Right atrium auricular region (tissue), 2 donors: ENCODE measurements around the gene AGBL4. TPM values are rescaled to one million over a fixed set of nuclear protein-coding genes. Genes with fewer than 3 reads are reported as not detected.

Source experiments
- DNase-seq: peaks from one replicate; pipeline ENCODE4 v3.0.0-alpha.2; 2019; ENCODE audit warnings: low spot score
- H3K27ac ChIP-seq, 2 donors: fragments of 200-600 bp; sonication (generic); 1 replicate in 1 of 2; 2 replicates in 1 of 2; pipeline ENCODE4 v1.5.1; 2016 to 2019
- H3K27me3 ChIP-seq, 2 donors: fragments of 200-600 bp; sonication (generic); one replicate each; pipeline versions ENCODE4 v1.5.1 to v1.6.0; 2017 to 2019
- H3K36me3 ChIP-seq: fragments of 200-600 bp; sonication (generic); one replicate; pipeline ENCODE4 v1.5.1; 2016
- H3K4me1 ChIP-seq, 2 donors: fragments of 200-600 bp; sonication (generic); one replicate each; pipeline versions ENCODE4 v1.5.1 to v1.6.0; 2017 to 2019
- H3K4me3 ChIP-seq, 2 donors: fragments of 200-600 bp; sonication (generic); 1 replicate in 1 of 2; 2 replicates in 1 of 2; pipeline ENCODE4 v1.5.1; 2017 to 2019; ENCODE audit warnings: mild to moderate bottlenecking in 1 of 2, moderate library complexity in 1 of 2
- H3K9me3 ChIP-seq, 2 donors: fragments of 200-600 bp; sonication (generic); one replicate each; pipeline ENCODE4 v1.5.1; 2019
- CTCF ChIP-seq, 2 donors: fragments of 200-600 bp; sonication (generic); IDR thresholded peaks; one replicate each; pipeline ENCODE4 v1.5.1; 2019; ENCODE audit warnings: antibody characterized with exemption in 2 of 2
- total RNA-seq, 2 donors: library from RNA; depleted of rRNA; stranded (reverse); fragments of >200 nt; gene quantifications; one replicate each; pipeline ENCODE4 v1.1.0, GENCODE V29; 2016

AGBL4 gene
- total RNA-seq, 2 donors from 2014 or later, result 0.94 to 1.7 TPM

DNA sequence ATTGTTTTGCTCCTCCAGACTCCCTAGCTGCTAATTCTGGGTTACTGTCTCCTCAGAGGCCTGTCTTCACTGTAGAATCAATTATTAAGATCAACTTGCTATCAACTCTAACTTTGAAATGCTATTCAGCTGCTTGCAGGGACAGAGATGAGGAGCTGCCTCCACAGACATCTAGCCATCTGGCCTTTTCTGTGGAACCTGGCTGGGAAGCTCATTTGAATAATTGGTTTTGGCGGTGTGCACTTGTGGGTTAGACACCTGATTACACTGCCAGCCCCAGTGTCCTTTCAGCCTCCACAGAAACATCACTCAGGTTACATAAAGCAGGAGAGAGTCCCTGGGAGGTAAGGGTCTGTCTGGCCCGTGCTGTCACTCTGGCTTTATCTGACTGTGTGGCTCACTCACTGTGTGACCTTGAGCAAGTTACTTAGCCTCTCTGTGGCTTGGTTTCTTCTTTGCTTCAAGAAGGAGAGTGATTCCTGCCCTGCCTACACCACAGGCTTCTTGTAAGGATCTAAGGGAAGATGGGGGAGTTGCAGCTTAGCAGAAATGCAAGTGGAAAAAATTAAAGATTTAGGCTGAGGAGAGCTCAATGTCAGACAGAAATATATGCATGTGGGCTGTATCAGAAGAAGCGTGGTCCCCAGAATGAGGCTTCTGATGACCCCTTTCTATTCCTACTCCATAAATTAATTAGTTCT, 1378.7 kb downstream of the AGBL4 start:
- no peaks in the 10 kb centered on the region for H3K36me3 ChIP-seq
- H3K27ac ChIP-seq, result no peak overlapping the region
- no peaks in the 10 kb centered on the region for H3K27me3 ChIP-seq
- no peak overlapping the region for H3K4me3 ChIP-seq
- no peak for DNase-seq
- no peaks in the 10 kb centered on the region for H3K4me1 ChIP-seq
- no peaks in the 10 kb centered on the region for H3K9me3 ChIP-seq
- TF ChIP-seq CTCF (IDR thresholded peaks at IDR 0.05), result no peak

DNA sequence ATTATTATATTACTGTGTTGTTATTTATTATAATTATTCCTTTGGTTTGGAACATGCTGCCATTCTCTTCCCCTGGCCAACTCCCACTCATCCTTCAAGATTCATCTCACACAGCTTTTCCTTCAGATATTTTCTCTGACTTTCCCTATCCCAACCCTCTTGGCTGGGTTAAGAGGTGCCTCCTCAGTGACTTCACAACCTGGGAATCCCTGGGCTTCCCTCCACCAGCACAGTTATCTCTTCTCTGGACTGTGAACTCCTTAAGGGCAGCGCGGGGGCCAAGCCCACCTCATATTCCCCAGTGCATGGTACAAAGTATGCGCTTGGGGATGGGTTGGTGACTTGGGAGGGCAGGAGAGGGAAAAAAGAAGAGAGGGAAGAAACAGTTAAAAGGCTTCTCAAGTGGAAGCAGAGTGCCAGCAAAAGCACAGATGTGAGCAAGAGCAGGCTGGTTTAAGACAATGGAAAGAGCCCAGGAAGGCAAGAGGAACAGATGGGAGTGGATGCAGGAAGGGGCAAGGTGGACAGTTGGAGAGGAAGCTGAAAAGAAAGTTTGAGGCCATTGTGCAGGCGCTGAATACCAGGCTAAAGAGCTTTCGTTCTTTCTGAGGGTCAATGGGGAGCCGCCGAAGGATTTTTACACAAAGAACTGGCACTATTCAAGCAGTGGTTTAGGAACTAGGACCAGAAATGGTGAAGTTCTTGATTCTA, 1379.4 kb downstream of the AGBL4 start:
- no peak for TF ChIP-seq CTCF (IDR thresholded peaks at IDR 0.05)

GRCh38 chr1:48643193-48643592, 1380.6 kb downstream of the AGBL4 start:
- no peak for TF ChIP-seq CTCF (IDR thresholded peaks at IDR 0.05)
- H3K9me3 ChIP-seq, result no peaks in the 10 kb centered on the region
- H3K27ac ChIP-seq, result no peak overlapping the region
- DNase-seq, result no peak
- no peaks in the 10 kb centered on the region for H3K27me3 ChIP-seq
- no peak overlapping the region for H3K4me3 ChIP-seq
- H3K4me1 ChIP-seq, result no peaks in the 10 kb centered on the region
- H3K36me3 ChIP-seq, result no peaks in the 10 kb centered on the region

More for the DNA sequence above, 1379.4 kb downstream of the AGBL4 start:
- Histone ChIP-seq H3K27me3 (no peaks in the 10 kb centered on the region), H3K27ac (no peak overlapping the region), H3K4me1 (no peaks in the 10 kb centered on the region), H3K4me3 (no peak overlapping the region), H3K9me3 (no peaks in the 10 kb centered on the region), H3K36me3 (no peaks in the 10 kb centered on the region)
- DNase-seq, result no peak

DNA sequence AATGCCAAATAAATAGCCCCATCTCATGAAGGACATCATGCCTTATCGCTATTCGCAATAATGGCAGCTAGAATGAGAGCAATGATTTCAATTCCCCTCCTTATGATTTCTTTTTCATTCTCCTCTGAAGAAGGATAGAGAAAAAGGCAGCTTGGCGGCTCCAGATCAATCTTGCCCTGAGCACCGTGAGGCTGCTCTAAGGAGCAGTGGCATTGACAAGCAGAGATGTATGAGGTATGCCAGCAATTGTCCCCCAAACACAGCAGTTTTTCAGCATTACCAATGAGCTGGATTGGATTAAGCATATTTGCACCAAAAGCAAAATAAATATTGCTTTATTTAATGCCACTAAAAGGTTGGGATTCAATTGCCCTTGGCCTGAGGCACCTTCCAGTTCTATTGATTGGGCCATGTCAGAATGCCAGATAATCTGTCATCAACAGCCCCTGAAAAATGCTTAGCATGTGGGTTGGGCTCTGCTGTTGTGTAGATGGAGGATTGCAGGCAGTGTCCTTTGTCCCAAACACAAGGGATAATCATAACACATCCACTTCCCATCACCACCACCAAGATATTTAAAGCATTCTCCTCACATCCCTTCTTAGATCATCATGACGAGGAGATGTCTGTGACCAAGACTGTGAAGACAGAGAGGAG, 1382.8 kb downstream of the AGBL4 start:
- H3K27me3 ChIP-seq, result no peaks in the 10 kb centered on the region
- no peak overlapping the region for H3K4me3 ChIP-seq
- H3K36me3 ChIP-seq, result no peaks in the 10 kb centered on the region
- no peaks in the 10 kb centered on the region for H3K4me1 ChIP-seq
- H3K27ac ChIP-seq, result no peak overlapping the region
- H3K9me3 ChIP-seq, result no peaks in the 10 kb centered on the region
- TF ChIP-seq CTCF (IDR thresholded peaks at IDR 0.05), result no peak
- DNase-seq, result no peak

- H3K9me3 ChIP-seq, result no peaks in the 10 kb centered on the region
- H3K27ac ChIP-seq, result no peak overlapping the region
- no peak for TF ChIP-seq CTCF (IDR thresholded peaks at IDR 0.05)
- H3K4me3 ChIP-seq, result no peak overlapping the region
- no peaks in the 10 kb centered on the region for H3K36me3 ChIP-seq
- no peaks in the 10 kb centered on the region for H3K4me1 ChIP-seq
- DNase-seq, result no peak
- no peaks in the 10 kb centered on the region for H3K27me3 ChIP-seq
These were observed 1393.9 kb downstream of the AGBL4 start for GRCh38 chr1:48629867-48630266.
